Stimulated activated CD4-positive, alpha-beta T cell treated with anti-CD3 and anti-CD28 coated beads, Interleukin-15, amount 100 ng/mL, for 1 hour (primary cell): ENCODE results near the gene SRC.

ENCODE experiments used
- DNase-seq, 2 donors: peaks; one replicate each; pipeline ENCODE4 v3.0.0-alpha.2; 2020; ENCODE audit warnings: low read depth in 1 of 2, low spot score in 1 of 2

Gene SRC

GRCh38 chr20:37349517-37350491 lies 3.9 kb downstream of the SRC start:
- no peak for DNase-seq

DNA sequence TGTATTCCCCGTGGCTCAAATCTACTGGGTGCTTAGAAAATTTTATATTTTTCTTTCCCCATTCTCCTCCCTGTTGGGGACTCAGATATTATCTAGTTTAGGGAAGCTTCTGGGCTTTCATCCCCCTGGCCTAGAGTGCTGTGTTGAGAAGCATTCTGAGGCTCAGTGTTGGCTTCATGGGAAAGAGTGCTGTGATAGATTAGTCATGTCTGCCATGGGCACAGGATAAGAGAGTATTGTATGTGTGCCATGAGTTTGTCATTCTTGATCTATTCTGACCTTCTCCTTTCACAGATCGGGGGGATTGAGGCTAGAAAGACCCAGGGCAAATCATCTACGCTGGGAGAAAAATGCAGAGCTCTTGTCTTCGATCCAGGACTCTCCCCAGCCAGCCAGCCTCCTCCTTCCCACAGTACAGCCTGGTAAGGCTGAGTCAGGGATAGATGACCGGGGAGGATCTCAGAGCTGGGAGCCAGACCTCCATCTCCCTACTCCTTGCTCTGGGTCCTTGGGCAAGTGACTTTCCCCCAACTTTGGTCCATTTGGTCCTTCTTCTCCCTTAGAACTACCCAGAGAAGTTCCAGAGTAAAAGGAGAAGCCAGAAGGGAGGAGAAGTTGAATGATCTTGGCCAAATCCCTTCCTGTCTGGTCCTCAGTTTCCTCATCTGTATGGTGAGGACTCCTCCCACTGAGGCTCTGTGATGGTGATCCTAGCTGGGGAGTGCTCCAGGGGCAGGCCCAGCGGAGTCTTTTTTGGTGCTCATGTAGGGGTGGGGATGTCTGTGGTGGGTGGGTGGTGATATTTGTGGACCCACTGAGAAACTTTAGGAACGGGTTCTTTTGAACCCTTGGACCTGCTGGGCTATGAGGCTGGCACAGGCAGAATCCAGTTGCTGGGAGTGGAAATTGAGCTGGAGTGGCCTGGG lies 5.0 kb downstream of the SRC start:
- no peak for DNase-seq

DNA sequence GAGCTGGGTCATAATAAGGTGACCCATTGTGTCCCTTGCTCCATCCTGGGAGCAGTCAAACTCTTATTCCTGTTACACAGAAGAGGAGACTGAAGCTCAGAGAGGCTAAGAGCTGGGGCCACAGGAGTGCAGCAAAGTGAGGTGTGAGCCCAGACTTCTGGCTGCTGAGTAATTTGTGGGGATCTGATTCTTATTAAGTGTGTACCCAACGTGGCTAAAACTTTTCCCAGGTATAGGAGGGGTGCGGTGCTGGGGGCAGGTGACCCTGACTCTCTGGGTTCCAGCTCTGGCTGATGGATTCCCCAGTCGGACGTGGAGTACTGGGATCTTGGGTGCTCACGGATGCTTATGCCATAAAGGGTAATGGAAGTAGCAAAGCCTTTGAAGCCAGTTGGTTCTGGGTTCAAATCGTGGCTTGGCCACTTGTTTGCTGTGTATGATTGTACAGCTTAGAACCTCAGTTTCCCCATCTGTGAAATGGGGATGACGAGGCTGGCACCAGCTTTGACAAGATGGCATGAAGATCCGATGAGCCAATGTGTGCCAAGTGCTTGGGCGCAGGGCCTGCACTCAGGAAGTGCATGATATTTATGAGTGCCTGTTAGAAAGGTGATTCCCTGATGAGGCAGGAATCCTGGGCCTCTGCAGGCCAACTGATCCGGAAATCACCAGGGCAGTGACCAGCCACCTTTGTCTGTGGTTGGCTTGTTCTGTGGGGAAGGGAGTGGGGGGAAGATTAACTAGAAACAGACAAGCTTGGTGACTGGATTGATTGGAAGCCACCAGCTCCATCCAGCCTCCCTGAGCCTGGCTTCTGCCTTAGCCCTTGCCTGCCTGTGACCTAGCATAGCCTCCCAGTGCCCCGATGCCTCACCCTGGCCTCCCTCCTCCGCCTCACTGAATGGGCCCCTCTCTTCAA lies 6.0 kb downstream of the SRC start:
- DNase-seq = no peak

DNA sequence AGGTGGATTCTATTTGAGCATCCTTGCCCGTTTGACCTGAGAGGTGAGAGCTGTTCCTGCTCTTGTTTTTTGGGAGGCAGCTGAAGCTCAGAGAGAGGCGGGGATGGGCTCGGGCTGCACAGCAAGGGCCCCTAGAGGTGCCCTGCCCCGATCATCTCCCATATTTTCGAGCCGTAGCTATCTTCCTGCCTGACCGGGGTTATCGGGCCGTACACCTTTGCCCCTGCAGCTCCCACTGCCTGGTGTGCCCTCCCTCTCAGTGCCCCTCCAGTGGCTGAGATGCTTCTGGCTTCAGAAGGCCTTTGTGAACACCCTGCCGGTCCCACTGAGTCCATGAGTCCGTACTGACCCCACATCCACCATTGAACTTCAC lies 6.7 kb downstream of the SRC start:
- DNase-seq = no peak

- DNase-seq = no peak
These were observed 7.4 kb downstream of the SRC start for GRCh38 chr20:37353285-37353849.

GRCh38 chr20:37354210-37355195 lies 8.6 kb downstream of the SRC start:
- DNase-seq = no peak

DNA sequence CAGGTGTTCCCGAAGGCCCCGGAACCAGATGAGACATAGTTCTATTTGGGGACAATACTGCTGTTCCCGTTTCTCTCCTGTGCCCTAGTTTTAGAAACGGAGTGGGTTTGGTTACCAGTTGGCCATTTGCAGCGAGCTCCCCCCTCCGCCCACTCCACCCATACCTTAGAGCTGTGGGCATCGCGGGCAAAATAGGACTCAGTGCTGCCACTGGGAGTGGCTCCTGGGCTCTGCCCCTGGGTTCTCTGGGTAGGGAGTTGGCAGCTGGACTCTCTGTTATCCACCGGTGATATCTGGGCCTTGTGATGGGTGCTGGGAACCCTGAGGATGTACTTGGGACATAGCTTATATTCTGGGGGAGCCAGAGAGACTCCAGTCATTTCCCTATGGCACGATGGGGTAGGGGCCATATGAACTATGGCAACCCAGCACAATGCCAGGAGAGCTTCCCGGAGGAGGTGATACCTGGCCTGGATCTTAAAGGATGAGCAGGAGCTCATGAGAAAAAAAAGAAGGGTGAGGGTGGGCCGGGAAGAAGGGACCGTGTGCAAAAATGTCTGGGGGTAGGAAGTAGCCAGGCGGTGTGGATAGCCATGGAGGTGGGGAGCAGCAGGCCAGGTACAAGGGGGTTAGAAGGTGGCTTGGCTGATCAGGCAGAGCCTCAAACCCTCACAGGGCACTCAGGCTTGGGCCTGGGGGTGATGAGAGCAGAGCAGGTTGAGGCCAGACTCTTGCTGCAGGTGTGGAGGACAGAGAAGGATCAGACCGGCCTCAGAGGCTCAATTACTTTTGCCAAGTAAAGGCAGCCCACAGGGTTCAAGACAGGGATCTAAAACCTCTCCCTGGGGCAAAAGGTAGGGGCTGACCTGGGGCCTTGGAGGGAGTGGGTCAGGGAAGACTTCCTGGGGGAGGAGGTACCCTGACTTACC lies 9.6 kb downstream of the SRC start:
- no peak for DNase-seq

- DNase-seq = no peak
These were observed 10.4 kb downstream of the SRC start for GRCh38 chr20:37356387-37356786.

DNA sequence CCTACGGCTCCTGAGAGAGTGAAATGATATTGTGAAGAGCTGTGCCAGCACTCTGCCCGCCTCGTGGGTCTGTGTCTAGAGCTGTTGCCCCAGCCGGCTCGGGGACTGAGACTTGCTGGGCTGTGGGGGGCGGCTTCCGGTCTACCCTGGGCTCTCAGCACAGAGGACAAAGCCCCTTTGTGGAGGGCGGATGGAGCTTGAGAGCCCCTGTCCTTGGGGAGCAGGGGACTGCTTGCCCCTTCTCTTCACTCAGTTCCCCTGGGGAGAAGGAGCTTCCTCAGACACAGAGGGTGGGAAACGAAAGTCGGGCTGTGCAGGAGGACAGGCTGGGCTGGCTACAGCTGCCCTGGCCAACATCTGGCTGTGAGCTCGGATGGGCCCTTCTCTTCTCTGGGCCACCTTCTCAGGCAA lies 11.0 kb downstream of the SRC start:
- DNase-seq = no peak

- DNase-seq = no peak
These were observed 11.8 kb downstream of the SRC start for GRCh38 chr20:37357481-37358365.

GRCh38 chr20:37358366-37359150 lies 12.6 kb downstream of the SRC start:
- no peak for DNase-seq

DNA sequence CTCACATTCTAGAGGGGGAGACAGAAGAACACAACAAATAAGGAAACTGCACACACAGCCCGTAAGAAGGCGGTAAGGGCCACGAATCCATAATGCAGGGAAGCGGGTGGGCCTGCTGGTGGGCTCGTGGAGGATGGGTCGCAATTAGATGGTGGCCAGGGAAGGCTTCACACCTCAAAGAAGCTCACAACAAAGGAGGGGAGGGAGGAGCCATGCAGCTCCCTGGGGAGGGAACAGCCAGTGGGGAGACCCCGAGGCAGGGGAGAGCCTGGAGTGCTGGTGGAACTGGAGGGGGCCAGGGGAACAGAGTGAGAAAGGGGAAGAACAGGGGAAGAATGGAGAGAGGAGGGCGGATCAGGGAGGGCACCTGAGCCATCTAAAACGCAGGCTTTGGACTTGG lies 13.4 kb downstream of the SRC start:
- no peak for DNase-seq

GRCh38 chr20:37359836-37360235 lies 13.9 kb downstream of the SRC start:
- no peak for DNase-seq

GRCh38 chr20:37360391-37361115 lies 14.6 kb downstream of the SRC start:
- no peak for DNase-seq

- no peak for DNase-seq
These were observed 15.4 kb downstream of the SRC start for GRCh38 chr20:37361336-37361735.
